SK-N-SH (cell line): ENCODE measurements around the gene CACNA1E.

Experiments used
- EP300 ChIP-seq, 2 experiments: IDR thresholded peaks; 2 replicates each; pipeline versions ENCODE4 v1.4.0 to v1.6.1; 2012; ENCODE audit warnings: borderline replicate concordance in 1 of 2, low read depth in 1 of 2, low read length in 1 of 2
- EZH2phosphoT487 ChIP-seq: fragments of 200-600 bp; sonication (generic); IDR thresholded peaks from 2 replicates; pipeline ENCODE4 v1.6.1; 2017; ENCODE audit warnings: low read depth, mixed run types, mild to moderate bottlenecking, antibody characterized with exemption, moderate library complexity, borderline replicate concordance
- FOSL2 ChIP-seq: IDR thresholded peaks from 2 replicates; pipeline ENCODE4 v1.4.0; 2012; ENCODE audit warnings: low read depth, mild to moderate bottlenecking, moderate library complexity, borderline replicate concordance
- GABPA ChIP-seq: IDR thresholded peaks from 2 replicates; pipeline ENCODE4 v1.4.0; 2012; ENCODE audit warnings: low read depth, mild to moderate bottlenecking
- MEF2A ChIP-seq: IDR thresholded peaks from 2 replicates; pipeline ENCODE4 v1.4.0; 2012; ENCODE audit warnings: low read depth, borderline replicate concordance
- MXI1 ChIP-seq: IDR thresholded peaks from 2 replicates; pipeline ENCODE4 v1.6.1; 2012; ENCODE audit warnings: mild to moderate bottlenecking, low read depth, low read length, improper control_type of control experiment
- POLR2AphosphoS5 ChIP-seq: IDR thresholded peaks from 2 replicates; pipeline ENCODE4 v1.6.1; 2012; ENCODE audit warnings: low read depth, low read length
- RAD21 ChIP-seq: IDR thresholded peaks from 2 replicates; pipeline ENCODE4 v1.6.1; 2012; ENCODE audit warnings: mild to moderate bottlenecking, low read length
- RFX5 ChIP-seq: IDR thresholded peaks from 2 replicates; pipeline ENCODE4 v1.6.1; 2012; ENCODE audit warnings: mild to moderate bottlenecking, improper control_type of control experiment, low read length
- SIN3A ChIP-seq: IDR thresholded peaks from 2 replicates; pipeline ENCODE4 v1.6.1; 2012; ENCODE audit warnings: low read depth, mild to moderate bottlenecking, low read length, moderate library complexity, borderline replicate concordance
- TCF12 ChIP-seq: IDR thresholded peaks from 2 replicates; pipeline ENCODE4 v1.4.0; 2012
- TF ChIP-seq, protein P1 (sequence below): fragments of 200-600 bp; sonication (generic); IDR thresholded peaks from 2 replicates; pipeline ENCODE4 v1.6.1; 2017; ENCODE audit warnings: antibody characterized with exemption, mild to moderate bottlenecking, moderate library complexity
- TF ChIP-seq, protein P2 (sequence below): IDR thresholded peaks from 2 replicates; pipeline ENCODE4 v1.6.1; 2012; ENCODE audit warnings: mild to moderate bottlenecking, low read depth, low read length, moderate library complexity
- TF ChIP-seq, protein P3 (sequence below): fragments of 150-350 bp; IDR thresholded peaks from 2 replicates; pipeline ENCODE4 v1.6.1; 2017; ENCODE audit warnings: antibody characterized with exemption, low read length, low read depth, borderline replicate concordance

DNA sequence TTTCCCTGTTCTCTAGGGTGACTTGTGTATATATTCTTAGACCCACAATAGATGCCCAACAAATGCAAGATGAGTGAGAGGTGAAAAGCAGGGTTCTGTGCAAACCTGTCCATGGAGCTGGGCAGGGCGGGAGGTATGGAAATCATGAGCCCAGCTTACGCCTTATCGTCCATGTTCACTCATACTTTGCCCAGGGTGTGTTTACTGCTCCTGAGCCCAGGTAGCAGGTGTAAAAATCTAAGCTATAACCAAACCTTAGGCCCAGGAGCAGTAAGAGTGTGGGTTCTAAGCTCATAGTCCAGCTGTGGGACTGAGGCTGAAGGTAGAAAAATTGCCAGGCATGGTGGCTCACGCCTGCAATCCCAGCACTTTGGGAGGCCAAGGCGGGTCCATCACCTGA is 48.1 kb downstream of the CACNA1E start:
- no peak for TF ChIP-seq TCF12
- no peak for TF ChIP-seq EP300 (IDR thresholded peaks at IDR 0.05; ENCODE audit: borderline replicate concordance in 1 of 2, low read depth in 1 of 2, low read length in 1 of 2)
- TF ChIP-seq, protein P1, sequence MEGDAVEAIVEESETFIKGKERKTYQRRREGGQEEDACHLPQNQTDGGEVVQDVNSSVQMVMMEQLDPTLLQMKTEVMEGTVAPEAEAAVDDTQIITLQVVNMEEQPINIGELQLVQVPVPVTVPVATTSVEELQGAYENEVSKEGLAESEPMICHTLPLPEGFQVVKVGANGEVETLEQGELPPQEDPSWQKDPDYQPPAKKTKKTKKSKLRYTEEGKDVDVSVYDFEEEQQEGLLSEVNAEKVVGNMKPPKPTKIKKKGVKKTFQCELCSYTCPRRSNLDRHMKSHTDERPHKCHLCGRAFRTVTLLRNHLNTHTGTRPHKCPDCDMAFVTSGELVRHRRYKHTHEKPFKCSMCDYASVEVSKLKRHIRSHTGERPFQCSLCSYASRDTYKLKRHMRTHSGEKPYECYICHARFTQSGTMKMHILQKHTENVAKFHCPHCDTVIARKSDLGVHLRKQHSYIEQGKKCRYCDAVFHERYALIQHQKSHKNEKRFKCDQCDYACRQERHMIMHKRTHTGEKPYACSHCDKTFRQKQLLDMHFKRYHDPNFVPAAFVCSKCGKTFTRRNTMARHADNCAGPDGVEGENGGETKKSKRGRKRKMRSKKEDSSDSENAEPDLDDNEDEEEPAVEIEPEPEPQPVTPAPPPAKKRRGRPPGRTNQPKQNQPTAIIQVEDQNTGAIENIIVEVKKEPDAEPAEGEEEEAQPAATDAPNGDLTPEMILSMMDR = no peak
- TF ChIP-seq SIN3A = no peak
- TF ChIP-seq, protein P2, sequence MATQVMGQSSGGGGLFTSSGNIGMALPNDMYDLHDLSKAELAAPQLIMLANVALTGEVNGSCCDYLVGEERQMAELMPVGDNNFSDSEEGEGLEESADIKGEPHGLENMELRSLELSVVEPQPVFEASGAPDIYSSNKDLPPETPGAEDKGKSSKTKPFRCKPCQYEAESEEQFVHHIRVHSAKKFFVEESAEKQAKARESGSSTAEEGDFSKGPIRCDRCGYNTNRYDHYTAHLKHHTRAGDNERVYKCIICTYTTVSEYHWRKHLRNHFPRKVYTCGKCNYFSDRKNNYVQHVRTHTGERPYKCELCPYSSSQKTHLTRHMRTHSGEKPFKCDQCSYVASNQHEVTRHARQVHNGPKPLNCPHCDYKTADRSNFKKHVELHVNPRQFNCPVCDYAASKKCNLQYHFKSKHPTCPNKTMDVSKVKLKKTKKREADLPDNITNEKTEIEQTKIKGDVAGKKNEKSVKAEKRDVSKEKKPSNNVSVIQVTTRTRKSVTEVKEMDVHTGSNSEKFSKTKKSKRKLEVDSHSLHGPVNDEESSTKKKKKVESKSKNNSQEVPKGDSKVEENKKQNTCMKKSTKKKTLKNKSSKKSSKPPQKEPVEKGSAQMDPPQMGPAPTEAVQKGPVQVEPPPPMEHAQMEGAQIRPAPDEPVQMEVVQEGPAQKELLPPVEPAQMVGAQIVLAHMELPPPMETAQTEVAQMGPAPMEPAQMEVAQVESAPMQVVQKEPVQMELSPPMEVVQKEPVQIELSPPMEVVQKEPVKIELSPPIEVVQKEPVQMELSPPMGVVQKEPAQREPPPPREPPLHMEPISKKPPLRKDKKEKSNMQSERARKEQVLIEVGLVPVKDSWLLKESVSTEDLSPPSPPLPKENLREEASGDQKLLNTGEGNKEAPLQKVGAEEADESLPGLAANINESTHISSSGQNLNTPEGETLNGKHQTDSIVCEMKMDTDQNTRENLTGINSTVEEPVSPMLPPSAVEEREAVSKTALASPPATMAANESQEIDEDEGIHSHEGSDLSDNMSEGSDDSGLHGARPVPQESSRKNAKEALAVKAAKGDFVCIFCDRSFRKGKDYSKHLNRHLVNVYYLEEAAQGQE = no peak
- no peak for TF ChIP-seq MXI1
- TF ChIP-seq, protein P3, sequence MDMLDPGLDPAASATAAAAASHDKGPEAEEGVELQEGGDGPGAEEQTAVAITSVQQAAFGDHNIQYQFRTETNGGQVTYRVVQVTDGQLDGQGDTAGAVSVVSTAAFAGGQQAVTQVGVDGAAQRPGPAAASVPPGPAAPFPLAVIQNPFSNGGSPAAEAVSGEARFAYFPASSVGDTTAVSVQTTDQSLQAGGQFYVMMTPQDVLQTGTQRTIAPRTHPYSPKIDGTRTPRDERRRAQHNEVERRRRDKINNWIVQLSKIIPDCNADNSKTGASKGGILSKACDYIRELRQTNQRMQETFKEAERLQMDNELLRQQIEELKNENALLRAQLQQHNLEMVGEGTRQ = no peak
- no peak for TF ChIP-seq EZH2phosphoT487
- TF ChIP-seq RFX5 = no peak
- TF ChIP-seq POLR2AphosphoS5 = no peak
- no peak for TF ChIP-seq RAD21
- no peak for TF ChIP-seq MEF2A
- TF ChIP-seq GABPA = no peak
- TF ChIP-seq FOSL2 = no peak
